Measurements from ENCODE around the gene NAGA. TPM values are rescaled to one million over a fixed set of nuclear protein-coding genes. Genes with fewer than 3 reads are reported as not detected.

The NAGA gene
- total RNA-seq, 4 donors from 2014 or later: 26.2 to 40.9 (median 33.7) TPM

DNA sequence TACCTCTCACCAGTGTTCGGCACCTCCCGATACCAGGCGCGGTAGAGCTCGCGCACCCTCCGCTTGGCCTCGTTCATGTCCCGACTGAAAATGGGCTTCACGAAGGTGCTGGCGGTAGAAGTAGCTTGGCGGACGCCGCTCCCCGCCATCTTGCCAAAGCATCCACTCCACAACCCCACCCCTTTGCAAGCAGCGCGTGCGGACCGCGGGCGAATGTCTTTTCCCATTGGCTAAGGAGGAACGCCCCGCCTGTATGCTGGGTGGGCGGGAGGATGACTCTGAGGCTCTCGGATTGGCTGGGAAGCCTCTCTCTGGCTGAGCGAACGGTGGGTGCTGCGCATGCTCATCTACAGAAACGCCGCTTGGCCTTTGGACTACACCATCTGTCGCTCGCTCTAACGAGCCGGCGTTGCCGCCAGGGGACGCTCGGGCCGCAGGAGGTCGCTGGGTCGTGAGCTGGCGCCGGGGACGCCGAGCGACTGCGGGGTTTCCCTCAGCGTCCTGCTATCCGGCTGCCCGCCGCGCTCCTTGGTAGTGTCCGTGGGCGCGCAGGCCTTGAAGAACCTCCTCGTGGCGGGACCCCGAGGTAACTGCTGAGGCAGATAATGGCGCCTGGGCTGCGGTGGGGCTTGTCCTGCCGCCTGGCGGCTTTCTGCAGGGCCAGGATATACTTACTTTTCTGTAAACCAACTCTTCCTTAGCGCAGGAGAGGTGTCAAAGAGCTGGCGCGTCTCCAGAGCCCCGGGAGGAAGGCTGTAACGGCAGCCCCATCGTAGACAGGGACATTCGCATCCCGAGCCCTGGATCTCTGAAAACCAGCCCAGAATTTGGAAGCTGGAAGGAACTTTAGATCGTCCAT lies 20.2 kb upstream of the NAGA start, which contains the start of gene NDUFA6:
TSS of gene NDUFA6 (minus strand) at position 177 of the 859 bp plus-strand sequence. CDS start at position 149, 28 bp downstream.
- 0% methylated on average over 1 of the region's 71 CpGs for WGBS
- DNase-seq (ENCODE audit: extremely low spot score): peak; percentile 100
- intact Hi-C loops (cut with DNase I): loop anchor here (2.0 kb wide), 1 partner anchor 346 kb away; no protein-coding TSS in a partner anchor
- peaks cover 20 to 53% (median 36%) of the 10 kb centered on the region in 4 donors for H3K4me1 ChIP-seq
- H3K4me3 ChIP-seq: peak within 1 kb of the TSS; percentile 80 to 99 (median 89)
- peaks cover 8 to 16% (median 11%) of the 10 kb centered on the region in 4 donors for H3K36me3 ChIP-seq
- no peaks in the 10 kb centered on the region for H3K9me3 ChIP-seq
- H3K27me3 ChIP-seq: no peaks in the 10 kb centered on the region
- peak within 1 kb of the TSS; percentile 96 to 99 (median 98) for H3K27ac ChIP-seq (replicated peaks in 1 of 4)
- TF ChIP-seq POLR2A (IDR thresholded peaks at IDR 0.05; ENCODE audit: low read depth) (peak; percentile 59), CTCF (IDR thresholded peaks at IDR 0.05) (peak; percentile 90 to 94 (median 90)), POLR2AphosphoS5 (IDR thresholded peaks at IDR 0.05) (peak; percentile 98 to 99), EP300 (IDR thresholded peaks at IDR 0.05) (no peak)

- no peak for DNase-seq (ENCODE audit: extremely low spot score)
- intact Hi-C loops (cut with DNase I): no loop called here
- Histone ChIP-seq H3K36me3 (peaks cover 19 to 58% (median 43%) of the 10 kb centered on the region in 4 donors), H3K27ac (replicated peaks in 1 of 4) (no peak overlapping the region), H3K9me3 (no peaks in the 10 kb centered on the region), H3K4me1 (peaks cover 34 to 53% (median 40%) of the 10 kb centered on the region in 4 donors), H3K4me3 (no peak overlapping the region), H3K27me3 (no peaks in the 10 kb centered on the region)
- TF ChIP-seq POLR2A (IDR thresholded peaks at IDR 0.05; ENCODE audit: low read depth): no peak
- TF ChIP-seq CTCF (IDR thresholded peaks at IDR 0.05): no peak
- no peak for TF ChIP-seq POLR2AphosphoS5 (IDR thresholded peaks at IDR 0.05)
- no peak for TF ChIP-seq EP300 (IDR thresholded peaks at IDR 0.05)
- 65% methylated on average over 6 of the region's 6 CpGs for WGBS
Observed at GRCh38 chr22:42086051-42086450, 15.4 kb upstream of the NAGA start.

DNA sequence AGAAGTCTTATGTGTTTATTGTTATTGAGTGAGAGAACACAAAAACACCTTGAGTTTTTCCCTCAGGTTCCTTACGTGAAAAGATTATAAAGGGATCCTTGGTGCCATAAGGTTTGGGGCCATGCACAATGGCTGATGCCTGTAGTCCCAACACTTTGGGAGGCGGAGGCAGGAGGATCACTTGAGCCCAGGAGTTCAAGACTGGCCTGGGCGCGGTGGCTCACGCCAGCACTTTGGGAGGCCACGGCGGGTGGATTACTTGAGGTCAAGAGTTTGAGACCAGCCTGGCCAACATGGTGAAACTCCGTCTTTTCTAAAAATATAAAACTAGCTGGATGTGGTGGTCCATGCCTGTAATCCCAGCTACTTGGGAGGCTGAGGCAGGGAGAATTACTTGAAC lies 14.3 kb upstream of the NAGA start:
- peaks cover 19 to 58% (median 43%) of the 10 kb centered on the region in 4 donors for H3K36me3 ChIP-seq
- intact Hi-C loops (cut with DNase I): no loop called here
- H3K4me1 ChIP-seq: peaks cover 39 to 58% (median 46%) of the 10 kb centered on the region in 4 donors
- no peak for TF ChIP-seq POLR2AphosphoS5 (IDR thresholded peaks at IDR 0.05)
- no peak for DNase-seq (ENCODE audit: extremely low spot score)
- no peaks in the 10 kb centered on the region for H3K27me3 ChIP-seq
- no peak overlapping the region for H3K4me3 ChIP-seq
- WGBS: 90% methylated on average over 8 of the region's 8 CpGs
- H3K9me3 ChIP-seq: no peaks in the 10 kb centered on the region
- no peak overlapping the region for H3K27ac ChIP-seq (replicated peaks in 1 of 4)

DNA sequence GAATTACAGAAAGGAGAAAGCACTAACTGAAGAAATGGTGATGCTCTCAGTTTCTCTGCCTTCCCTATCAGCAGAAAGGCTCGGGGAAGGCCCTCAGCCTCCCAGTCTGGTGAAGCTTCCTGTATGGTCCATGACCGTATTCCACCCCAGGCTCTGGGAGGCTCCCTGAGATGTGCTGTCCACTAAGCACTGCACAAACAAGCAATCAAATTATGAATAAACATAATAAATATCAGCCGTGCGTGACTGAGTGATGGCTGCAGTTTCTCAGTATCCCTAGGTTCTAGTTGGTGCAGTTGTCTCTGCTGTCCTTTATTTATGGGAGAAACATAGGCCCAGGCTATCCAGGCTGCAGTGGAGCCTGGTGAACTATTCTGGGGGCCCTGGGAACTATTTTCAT lies 12.5 kb upstream of the NAGA start:
- H3K9me3 ChIP-seq: no peaks in the 10 kb centered on the region
- no peak overlapping the region for H3K27ac ChIP-seq (replicated peaks in 1 of 4)
- H3K27me3 ChIP-seq: no peaks in the 10 kb centered on the region
- TF ChIP-seq EP300 (IDR thresholded peaks at IDR 0.05) (no peak), POLR2AphosphoS5 (IDR thresholded peaks at IDR 0.05) (no peak), CTCF (IDR thresholded peaks at IDR 0.05) (no peak), POLR2A (IDR thresholded peaks at IDR 0.05; ENCODE audit: low read depth) (no peak)
- H3K4me1 ChIP-seq: peaks cover 36 to 54% (median 44%) of the 10 kb centered on the region in 4 donors
- 92% methylated on average over 4 of the region's 4 CpGs for WGBS
- no peak overlapping the region for H3K4me3 ChIP-seq
- H3K36me3 ChIP-seq: peaks cover 19 to 58% (median 43%) of the 10 kb centered on the region in 4 donors
- intact Hi-C loops (cut with DNase I): no loop called here
- DNase-seq (ENCODE audit: extremely low spot score): no peak

- Histone ChIP-seq H3K9me3 (no peaks in the 10 kb centered on the region), H3K4me3 (peak overlapping the region; percentile 62 to 79 (median 72)), H3K36me3 (peaks cover 6 to 55% (median 45%) of the 10 kb centered on the region in 4 donors), H3K27me3 (no peaks in the 10 kb centered on the region), H3K4me1 (peaks cover 35 to 61% (median 49%) of the 10 kb centered on the region in 4 donors), H3K27ac (replicated peaks in 1 of 4) (peak overlapping the region; percentile 90 to 99 (median 99))
- DNase-seq (ENCODE audit: extremely low spot score): no peak
- TF ChIP-seq CTCF (IDR thresholded peaks at IDR 0.05): peak in 1 of 3 experiments; percentile 4
- peak in 1 of 2 donors; percentile 17 for TF ChIP-seq POLR2AphosphoS5 (IDR thresholded peaks at IDR 0.05)
- TF ChIP-seq EP300 (IDR thresholded peaks at IDR 0.05): no peak
- no peak for TF ChIP-seq POLR2A (IDR thresholded peaks at IDR 0.05; ENCODE audit: low read depth)
- intact Hi-C loops (cut with DNase I): no loop called here
- 2% methylated on average over 14 of the region's 14 CpGs for WGBS
Observed at GRCh38 chr22:42080287-42080686, 9.7 kb upstream of the NAGA start.

Measured in esophagus muscularis mucosa (tissue), 4 donors.